Activated CD4-positive, alpha-beta memory T cell treated with anti-CD3 and anti-CD28 coated beads for 36 hours (primary cell): ENCODE results near the gene IL1R1. TPM values are rescaled to one million over a fixed set of nuclear protein-coding genes. Genes with fewer than 3 reads are reported as not detected.

Experiments
- CTCF ChIA-PET: fragments of 350-600 bp; sonication (Branson Sonifier 250); formaldehyde crosslinking; loops from one replicate; lab custom pipeline; 2021; ENCODE audit warnings: antibody characterized with exemption, inconsistent platforms; lab: Charles Lee
- POLR2A ChIA-PET: fragments of 350-600 bp; sonication (Branson Sonifier 250); formaldehyde crosslinking; loops from one replicate; lab custom pipeline; 2021; ENCODE audit warnings: antibody characterized with exemption; lab: Charles Lee
- DNase-seq: peaks from one replicate; pipeline ENCODE4 v3.0.0-alpha.2; 2020
- H3K27ac Mint-ChIP-seq: one replicate; pipeline ENCODE4 v1.8.0; 2021; ENCODE audit warnings: mixed read lengths
- H3K27me3 Mint-ChIP-seq: one replicate; pipeline ENCODE4 v1.8.0; 2021; ENCODE audit warnings: mixed read lengths
- H3K36me3 Mint-ChIP-seq: one replicate; pipeline ENCODE4 v1.8.0; 2021; ENCODE audit warnings: mixed read lengths
- H3K4me1 Mint-ChIP-seq: one replicate; pipeline ENCODE4 v1.8.0; 2021; ENCODE audit warnings: low read depth, mixed read lengths
- H3K4me3 Mint-ChIP-seq: one replicate; pipeline ENCODE4 v1.8.0; 2021; ENCODE audit warnings: mild to moderate bottlenecking, mixed read lengths
- H3K9me3 Mint-ChIP-seq: one replicate; pipeline ENCODE4 v1.8.0; 2021; ENCODE audit warnings: mixed read lengths
- intact Hi-C: fragments of 100-400 bp; cut with micrococcal nuclease; formaldehyde crosslinking; loops from one replicate; pipeline ENCODE4 v1.15.1; 2023
- total RNA-seq, 2 experiments: library from RNA; stranded (reverse); gene quantifications; one replicate each; pipeline ENCODE4 v1.2.3, GENCODE V29; 2021

Gene IL1R1
- total RNA-seq, 2 experiments from 2014 or later: 20.3 to 20.4 TPM

GRCh38 chr2:102112271-102112670 lies 30.3 kb upstream of the IL1R1 start:
- H3K4me1 Mint-ChIP-seq: peaks cover 76% of the 10 kb centered on the region
- CTCF ChIA-PET: interaction anchor here (2.5 kb wide), 1 partner anchor 92 kb away, joined by 6 read pairs; no protein-coding TSS in a partner anchor
- POLR2A ChIA-PET: interaction anchor here (0.6 to 1.0 kb wide), 2 partner anchors 50 to 224 kb away, joined by 3 read pairs; no protein-coding TSS in a partner anchor
- no peaks in the 10 kb centered on the region for H3K9me3 Mint-ChIP-seq
- no peak overlapping the region for H3K4me3 Mint-ChIP-seq
- peaks cover 12% of the 10 kb centered on the region for H3K27me3 Mint-ChIP-seq
- intact Hi-C loops: loop anchor here (5.0 kb wide), 1 partner anchor 255 kb away; no protein-coding TSS in a partner anchor
- DNase-seq: no peak
- H3K27ac Mint-ChIP-seq: peak overlapping the region; percentile 16
- H3K36me3 Mint-ChIP-seq: peaks cover 8% of the 10 kb centered on the region

GRCh38 chr2:102112692-102113665 lies 29.6 kb upstream of the IL1R1 start:
- Mint-ChIP-seq H3K27me3 (peaks cover 14% of the 10 kb centered on the region), H3K9me3 (no peaks in the 10 kb centered on the region), H3K4me1 (peaks cover 76% of the 10 kb centered on the region), H3K4me3 (no peak overlapping the region), H3K36me3 (peaks cover 10% of the 10 kb centered on the region), H3K27ac (peak overlapping the region; percentile 59)
- intact Hi-C loops: loop anchor here (5.0 kb wide), 1 partner anchor 254 kb away; no protein-coding TSS in a partner anchor
- no peak for DNase-seq
- POLR2A ChIA-PET: interaction anchor here (1.0 to 1.7 kb wide), 5 partner anchors 12 to 51 kb away, joined by 3 to 6 read pairs (median 5); no protein-coding TSS in a partner anchor
- CTCF ChIA-PET: interaction anchor here (0.9 to 2.5 kb wide), 4 partner anchors 25 to 128 kb away, joined by 3 to 7 read pairs (median 5); no protein-coding TSS in a partner anchor

DNA sequence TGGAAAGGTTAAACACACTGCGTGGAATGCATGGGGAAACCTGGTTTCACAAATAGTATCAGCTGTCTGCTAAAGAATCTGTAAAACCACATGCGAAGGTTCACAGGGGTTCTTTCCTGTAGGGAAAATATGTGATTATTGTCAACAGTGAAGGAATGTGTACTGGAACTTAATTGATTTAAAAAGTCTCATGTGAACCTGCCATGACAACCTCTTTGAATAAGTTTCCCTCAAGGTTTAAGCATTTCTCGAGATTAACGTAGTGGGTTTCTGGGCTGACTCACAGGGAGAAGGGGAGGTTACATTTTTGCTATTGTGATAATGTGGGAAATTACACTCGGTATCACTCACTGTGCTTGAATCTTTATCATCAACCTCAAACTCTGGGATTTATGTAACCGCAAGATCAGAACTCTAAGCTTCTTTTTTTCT lies 28.2 kb upstream of the IL1R1 start:
- H3K9me3 Mint-ChIP-seq: no peaks in the 10 kb centered on the region
- H3K27me3 Mint-ChIP-seq: peaks cover 12% of the 10 kb centered on the region
- peaks cover 73% of the 10 kb centered on the region for H3K4me1 Mint-ChIP-seq
- ChIA-PET POLR2A (interaction anchor here (1.0 to 1.9 kb wide), 10 partner anchors 10 to 114 kb away, joined by 3 to 10 read pairs (median 6); no protein-coding TSS in a partner anchor), CTCF (interaction anchor here (1.1 to 2.4 kb wide), 4 partner anchors 12 to 126 kb away, joined by 4 to 7 read pairs (median 5); no protein-coding TSS in a partner anchor)
- H3K27ac Mint-ChIP-seq: peak overlapping the region; percentile 59
- intact Hi-C loops: loop anchor here (1.0 to 5.0 kb wide), 9 partner anchors 10 to 253 kb away; no protein-coding TSS in a partner anchor
- DNase-seq: peak; percentile 58
- H3K4me3 Mint-ChIP-seq: no peak overlapping the region
- peaks cover 10% of the 10 kb centered on the region for H3K36me3 Mint-ChIP-seq

- no peak overlapping the region for H3K4me3 Mint-ChIP-seq
- peak overlapping the region; percentile 59 for H3K27ac Mint-ChIP-seq
- intact Hi-C loops: loop anchor here (1.0 to 5.0 kb wide), 9 partner anchors 11 to 252 kb away; no protein-coding TSS in a partner anchor
- DNase-seq: no peak
- peaks cover 9% of the 10 kb centered on the region for H3K27me3 Mint-ChIP-seq
- ChIA-PET CTCF (interaction anchor here (1.3 to 2.4 kb wide), 3 partner anchors 12 to 126 kb away, joined by 4 to 7 read pairs (median 6); no protein-coding TSS in a partner anchor), POLR2A (interaction anchor here (1.0 to 1.9 kb wide), 10 partner anchors 11 to 114 kb away, joined by 3 to 10 read pairs (median 6); no protein-coding TSS in a partner anchor)
- peaks cover 75% of the 10 kb centered on the region for H3K4me1 Mint-ChIP-seq
- peaks cover 7% of the 10 kb centered on the region for H3K36me3 Mint-ChIP-seq
- H3K9me3 Mint-ChIP-seq: no peaks in the 10 kb centered on the region
These were observed 27.6 kb upstream of the IL1R1 start for GRCh38 chr2:102114851-102115497.

DNA sequence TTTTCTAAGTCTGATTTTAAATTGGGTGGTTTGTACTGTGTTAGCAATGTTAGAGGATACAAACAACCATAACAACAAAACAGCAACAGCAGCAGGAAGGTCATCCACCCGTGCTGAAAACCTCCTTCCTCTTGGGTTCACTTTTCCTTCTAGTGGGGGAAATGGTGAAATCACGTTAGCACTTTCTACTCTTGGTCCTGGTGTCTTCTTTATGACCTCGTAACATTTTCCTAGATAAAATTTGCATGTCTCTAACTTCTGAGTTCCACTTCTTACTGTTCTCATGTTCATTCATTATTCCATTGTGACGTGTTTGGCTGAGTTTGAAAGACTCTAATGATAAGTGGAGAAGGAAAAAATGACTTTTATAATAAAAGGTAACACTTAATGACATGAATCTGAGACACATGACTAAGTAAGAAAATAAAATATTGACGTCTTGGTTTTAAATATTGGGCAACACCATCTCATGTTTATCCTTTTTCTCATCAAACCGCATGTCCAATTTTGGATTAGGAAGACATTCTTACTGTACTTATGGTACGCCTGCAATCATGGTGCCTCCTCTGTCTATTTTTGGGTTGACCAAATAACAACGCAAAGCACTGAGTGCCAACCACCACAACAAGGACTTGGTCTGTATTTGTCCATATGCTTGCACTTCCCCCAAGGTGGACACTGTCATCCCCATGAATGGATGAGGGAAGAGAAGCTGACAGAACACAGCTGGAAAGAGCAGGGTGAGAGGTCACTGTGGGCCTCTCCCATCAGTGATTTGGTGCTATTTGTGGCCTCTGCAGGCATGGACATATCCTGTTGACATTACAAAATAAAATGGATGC lies 25.7 kb upstream of the IL1R1 start:
- POLR2A ChIA-PET: interaction anchor here (0.9 to 1.5 kb wide), 3 partner anchors 19 to 60 kb away, joined by 3 read pairs; no protein-coding TSS in a partner anchor
- intact Hi-C loops: no loop called here
- H3K4me3 Mint-ChIP-seq: no peak overlapping the region
- no peak for DNase-seq
- H3K27me3 Mint-ChIP-seq: peaks cover 6% of the 10 kb centered on the region
- H3K4me1 Mint-ChIP-seq: peaks cover 61% of the 10 kb centered on the region
- no peaks in the 10 kb centered on the region for H3K9me3 Mint-ChIP-seq
- CTCF ChIA-PET: interaction anchor here (1.0 to 1.9 kb wide), 4 partner anchors 97 to 326 kb away, joined by 3 to 9 read pairs (median 6); no protein-coding TSS in a partner anchor
- peak overlapping the region; percentile 75 for H3K27ac Mint-ChIP-seq
- H3K36me3 Mint-ChIP-seq: peaks cover 7% of the 10 kb centered on the region

DNA sequence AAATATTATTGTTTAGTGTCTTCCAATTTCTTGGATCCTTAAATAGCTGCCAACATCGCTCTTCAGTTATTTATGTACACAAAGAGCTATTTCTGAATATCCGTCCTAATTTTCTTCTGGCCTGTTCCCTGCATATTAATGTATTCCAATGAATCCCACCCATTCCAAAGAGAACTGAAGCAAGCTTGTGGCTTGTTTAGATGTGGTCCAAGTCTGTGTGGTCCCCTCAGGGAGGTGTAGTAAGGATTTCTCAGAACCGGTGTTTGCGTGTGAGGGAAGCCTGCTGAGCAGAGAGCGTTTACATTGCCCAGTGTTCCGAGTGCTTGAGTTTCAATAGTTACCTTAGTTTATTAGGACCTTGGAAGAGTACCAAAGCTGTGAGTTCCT lies 25.1 kb upstream of the IL1R1 start:
- intact Hi-C loops: no loop called here
- H3K27ac Mint-ChIP-seq: peak overlapping the region; percentile 46

DNA sequence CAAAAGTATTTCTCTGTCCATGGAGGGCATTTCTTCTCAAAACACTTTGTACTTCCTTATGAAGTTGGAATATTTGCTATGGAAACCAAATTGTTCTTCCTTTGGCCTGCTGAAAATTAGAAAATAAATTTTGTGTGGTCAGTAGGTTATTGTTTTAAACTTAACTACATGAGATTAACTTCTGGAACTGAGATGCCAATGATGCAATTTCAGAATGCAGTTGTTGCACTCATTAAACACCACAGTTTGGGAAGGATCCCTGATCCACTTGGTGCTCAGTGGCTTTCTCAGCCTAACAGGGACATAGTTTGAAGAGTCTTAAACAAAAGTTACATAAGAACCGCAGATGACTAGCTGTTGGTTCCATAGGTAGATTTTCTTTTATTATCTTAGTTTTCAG lies 23.3 kb upstream of the IL1R1 start:
- H3K9me3 Mint-ChIP-seq: no peaks in the 10 kb centered on the region
- H3K27ac Mint-ChIP-seq: no peak overlapping the region
- CTCF ChIA-PET: interaction anchor here (1.0 to 1.9 kb wide), 2 partner anchors 17 to 99 kb away, joined by 5 to 8 read pairs; no protein-coding TSS in a partner anchor
- H3K4me1 Mint-ChIP-seq: peaks cover 39% of the 10 kb centered on the region
- DNase-seq: no peak
- POLR2A ChIA-PET: no interaction called here
- H3K4me3 Mint-ChIP-seq: no peak overlapping the region
- peaks cover 7% of the 10 kb centered on the region for H3K36me3 Mint-ChIP-seq
- peaks cover 6% of the 10 kb centered on the region for H3K27me3 Mint-ChIP-seq
- intact Hi-C loops: no loop called here

More for the DNA sequence above, 25.1 kb upstream of the IL1R1 start:
- H3K9me3 Mint-ChIP-seq: no peaks in the 10 kb centered on the region
- peaks cover 6% of the 10 kb centered on the region for H3K27me3 Mint-ChIP-seq
- POLR2A ChIA-PET: interaction anchor here (0.8 to 1.3 kb wide), 4 partner anchors 19 to 35 kb away, joined by 3 read pairs; no protein-coding TSS in a partner anchor
- H3K4me3 Mint-ChIP-seq: no peak overlapping the region
- H3K36me3 Mint-ChIP-seq: peaks cover 5% of the 10 kb centered on the region
- no peak for DNase-seq
- CTCF ChIA-PET: interaction anchor here (1.0 to 1.9 kb wide), 5 partner anchors 11 to 326 kb away, joined by 3 to 9 read pairs (median 5); no protein-coding TSS in a partner anchor
- peaks cover 55% of the 10 kb centered on the region for H3K4me1 Mint-ChIP-seq

DNA sequence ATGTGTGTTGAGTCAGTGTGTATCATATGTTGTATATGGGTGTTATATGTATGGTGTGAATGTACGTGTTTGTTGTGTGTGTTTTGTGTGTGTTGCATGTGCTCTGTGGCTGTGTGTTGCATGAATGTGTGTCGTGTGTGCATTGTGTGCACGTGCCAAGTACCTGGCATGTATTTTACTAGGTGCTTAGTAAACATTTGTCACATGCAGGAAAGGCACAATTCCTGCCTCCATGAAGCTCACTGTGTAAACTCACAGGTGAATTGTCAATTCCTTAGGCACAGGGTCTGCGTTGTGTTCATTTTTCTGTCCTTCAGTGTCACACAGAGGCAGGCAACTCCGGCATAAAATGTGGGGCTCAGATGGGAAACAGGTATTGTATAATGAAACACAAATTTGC lies 22.3 kb upstream of the IL1R1 start:
- POLR2A ChIA-PET: no interaction called here
- Mint-ChIP-seq H3K27ac (no peak overlapping the region), H3K36me3 (peaks cover 9% of the 10 kb centered on the region), H3K4me1 (peaks cover 30% of the 10 kb centered on the region), H3K9me3 (no peaks in the 10 kb centered on the region), H3K27me3 (peaks cover 11% of the 10 kb centered on the region), H3K4me3 (no peak overlapping the region)
- intact Hi-C loops: no loop called here
- CTCF ChIA-PET: interaction anchor here (1.9 kb wide), 1 partner anchor 16 kb away, joined by 8 read pairs; no protein-coding TSS in a partner anchor
- no peak for DNase-seq

GRCh38 chr2:102120701-102121159 lies 21.8 kb upstream of the IL1R1 start:
- CTCF ChIA-PET: interaction anchor here (1.9 kb wide), 1 partner anchor 16 kb away, joined by 8 read pairs; no protein-coding TSS in a partner anchor
- no peak overlapping the region for H3K27ac Mint-ChIP-seq

GRCh38 chr2:102122115-102122514 lies 20.4 kb upstream of the IL1R1 start:
- peaks cover 16% of the 10 kb centered on the region for H3K4me1 Mint-ChIP-seq
- ChIA-PET CTCF (interaction anchor here (1.1 to 1.2 kb wide), 2 partner anchors 102 to 119 kb away, joined by 3 to 4 read pairs; no protein-coding TSS in a partner anchor), POLR2A (no interaction called here)
- intact Hi-C loops: no loop called here
- peaks cover 2% of the 10 kb centered on the region for H3K9me3 Mint-ChIP-seq
- no peak overlapping the region for H3K27ac Mint-ChIP-seq
- no peak overlapping the region for H3K4me3 Mint-ChIP-seq
- peaks cover 9% of the 10 kb centered on the region for H3K27me3 Mint-ChIP-seq
- H3K36me3 Mint-ChIP-seq: peaks cover 10% of the 10 kb centered on the region
- DNase-seq: no peak

More at GRCh38 chr2:102120701-102121159, 21.8 kb upstream of the IL1R1 start:
- H3K9me3 Mint-ChIP-seq: no peaks in the 10 kb centered on the region
- H3K27me3 Mint-ChIP-seq: peaks cover 10% of the 10 kb centered on the region
- POLR2A ChIA-PET: no interaction called here
- DNase-seq: no peak
- H3K4me1 Mint-ChIP-seq: peaks cover 27% of the 10 kb centered on the region
- H3K36me3 Mint-ChIP-seq: peaks cover 10% of the 10 kb centered on the region
- intact Hi-C loops: no loop called here
- H3K4me3 Mint-ChIP-seq: no peak overlapping the region
